SK-N-SH (cell line): Measurements from ENCODE around the gene CMC2. TPM values are rescaled to one million over a fixed set of nuclear protein-coding genes. Genes with fewer than 3 reads are reported as not detected.

ENCODE experiments used
- CTCF ChIA-PET: fragments of 300-600, 350-600 bp; formaldehyde crosslinking; extraction: SDS; loops from one replicate; lab custom pipeline; 2021; lab: Yijun Ruan, JAX
- POLR2A ChIA-PET: fragments of 350-600 bp; sonication (Branson Sonifier 250); formaldehyde crosslinking; extraction: SDS; loops from one replicate; lab custom pipeline; 2020; ENCODE audit warnings: antibody characterized with exemption, inconsistent platforms; lab: Yijun Ruan, JAX
- DNase-seq: peaks from one replicate; pipeline ENCODE4 v3.0.0; 2012
- H2AFZ ChIP-seq: fragments of 200-600 bp; sonication (generic); 2 replicates; pipeline ENCODE4 v1.8.1; 2016; ENCODE audit warnings: antibody characterized with exemption, mild to moderate bottlenecking, low read depth
- H3F3A ChIP-seq: fragments of 200-600 bp; sonication (generic); replicated peaks from 2 replicates; pipeline ENCODE3; 2016; ENCODE audit warnings: antibody characterized with exemption, mild to moderate bottlenecking; ENCODE audit not compliant: insufficient read depth
- H3K27ac ChIP-seq, 2 experiments: fragments of 200-500 bp in 1 of 2; fragments of 200-600 bp in 1 of 2; sonication (Bioruptor generic) in 1 of 2; sonication (generic), shearing (Covaris generic) in 1 of 2; 2 replicates each; pipeline versions ENCODE4 v1.5.1 to v1.6.1; 2014 to 2016; ENCODE audit warnings: low read depth in 2 of 2, inconsistent platforms in 1 of 2, low read length in 1 of 2, mild to moderate bottlenecking in 1 of 2, mixed read lengths in 1 of 2
- H3K27me3 ChIP-seq: fragments of 200-600 bp; sonication (generic), shearing (Covaris generic); 2 replicates; pipeline ENCODE4 v1.6.1; 2016; ENCODE audit warnings: mixed run types; ENCODE audit not compliant: insufficient read depth
- H3K36me3 ChIP-seq, 2 experiments: fragments of 200-500 bp in 1 of 2; fragments of 200-600 bp in 1 of 2; sonication (Bioruptor generic) in 1 of 2; sonication (generic) in 1 of 2; replicated peaks in 1 of 2; 2 replicates each; pipeline versions ENCODE3 to v1.5.1; 2014 to 2016; ENCODE audit warnings: low read length in 1 of 2, mild to moderate bottlenecking in 1 of 2; ENCODE audit not compliant: insufficient read depth in 2 of 2, control insufficient read depth in 1 of 2
- H3K4me1 ChIP-seq, 2 experiments: fragments of 200-500 bp in 1 of 2; fragments of 200-600 bp in 1 of 2; sonication (Bioruptor generic) in 1 of 2; sonication (generic), shearing (Covaris generic) in 1 of 2; 2 replicates each; pipeline versions ENCODE4 v1.5.1 to v1.6.1; 2014 to 2016; ENCODE audit warnings: low read depth in 1 of 2, low read length in 1 of 2, mixed run types in 1 of 2; ENCODE audit not compliant: insufficient read depth in 2 of 2, control insufficient read depth in 1 of 2
- H3K4me2 ChIP-seq: fragments of 200-600 bp; sonication (generic), shearing (Covaris generic); 2 replicates; pipeline ENCODE4 v1.6.1; 2017; ENCODE audit warnings: mixed run types
- H3K4me3 ChIP-seq, 2 experiments: fragments of 200-500 bp in 1 of 2; fragments of 200-600 bp in 1 of 2; sonication (Bioruptor generic) in 1 of 2; sonication (generic), shearing (Covaris generic) in 1 of 2; 2 replicates each; pipeline versions ENCODE4 v1.5.1 to v1.8.1; 2014 to 2016; ENCODE audit warnings: low read depth in 2 of 2, inconsistent platforms in 1 of 2, low read length in 1 of 2, mild to moderate bottlenecking in 1 of 2, mixed read lengths in 1 of 2, moderate library complexity in 1 of 2
- H3K79me2 ChIP-seq: fragments of 200-600 bp; sonication (generic); 2 replicates; pipeline ENCODE4 v1.8.1; 2017; ENCODE audit warnings: mild to moderate bottlenecking; ENCODE audit not compliant: insufficient read depth
- H3K9ac ChIP-seq: fragments of 200-600 bp; sonication (generic); 2 replicates; pipeline ENCODE4 v1.6.1; 2017; ENCODE audit warnings: mixed run types
- H3K9me2 ChIP-seq: fragments of 200-600 bp; sonication (generic); 2 replicates; pipeline ENCODE4 v1.6.1; 2017; ENCODE audit warnings: mixed run types
- H3K9me3 ChIP-seq: fragments of 200-600 bp; sonication (generic); 2 replicates; pipeline ENCODE4 v1.6.1; 2017; ENCODE audit warnings: mixed run types, mild to moderate bottlenecking, moderate library complexity
- H4K20me1 ChIP-seq: fragments of 200-600 bp; sonication (generic); 2 replicates; pipeline ENCODE4 v1.6.1; 2017; ENCODE audit warnings: mild to moderate bottlenecking, mixed run types; ENCODE audit not compliant: insufficient read depth
- EP300 ChIP-seq, 2 experiments: IDR thresholded peaks; 2 replicates each; pipeline versions ENCODE4 v1.4.0 to v1.6.1; 2012; ENCODE audit warnings: borderline replicate concordance in 1 of 2, low read depth in 1 of 2, low read length in 1 of 2
- FOSL2 ChIP-seq: IDR thresholded peaks from 2 replicates; pipeline ENCODE4 v1.4.0; 2012; ENCODE audit warnings: low read depth, mild to moderate bottlenecking, moderate library complexity, borderline replicate concordance
- GABPA ChIP-seq: IDR thresholded peaks from 2 replicates; pipeline ENCODE4 v1.4.0; 2012; ENCODE audit warnings: low read depth, mild to moderate bottlenecking
- GATA2 ChIP-seq: sonication (generic); formaldehyde crosslinking; IDR thresholded peaks from 2 replicates; pipeline ENCODE4 v1.5.0; 2020; ENCODE audit warnings: mild to moderate bottlenecking, missing genetic modification reagents
- JUND ChIP-seq: IDR thresholded peaks from 2 replicates; pipeline ENCODE4 v1.4.0; 2012
- NFIC ChIP-seq: IDR thresholded peaks from 2 replicates; pipeline ENCODE4 v1.4.0; 2012; ENCODE audit warnings: borderline replicate concordance
- NRF1 ChIP-seq: IDR thresholded peaks from 2 replicates; pipeline ENCODE4 v1.6.1; 2012; ENCODE audit warnings: low read depth, mild to moderate bottlenecking, low read length
- RAD21 ChIP-seq: IDR thresholded peaks from 2 replicates; pipeline ENCODE4 v1.6.1; 2012; ENCODE audit warnings: mild to moderate bottlenecking, low read length
- RFX5 ChIP-seq: IDR thresholded peaks from 2 replicates; pipeline ENCODE4 v1.6.1; 2012; ENCODE audit warnings: mild to moderate bottlenecking, improper control_type of control experiment, low read length
- SIN3A ChIP-seq: IDR thresholded peaks from 2 replicates; pipeline ENCODE4 v1.6.1; 2012; ENCODE audit warnings: low read depth, mild to moderate bottlenecking, low read length, moderate library complexity, borderline replicate concordance
- TCF12 ChIP-seq: IDR thresholded peaks from 2 replicates; pipeline ENCODE4 v1.4.0; 2012
- TEAD4 ChIP-seq: IDR thresholded peaks from 2 replicates; pipeline ENCODE4 v1.4.0; 2012; ENCODE audit warnings: mild to moderate bottlenecking, borderline replicate concordance; ENCODE audit not compliant: insufficient read depth
- polyA plus RNA-seq, 3 experiments: library from polyadenylated mRNA; depleted of rRNA; stranded (reverse); fragments of >200 nt; gene quantifications; 2 replicates each; pipeline ENCODE4 v1.2.3, GENCODE V29; 2012
- TF ChIP-seq, protein P1 (sequence below): IDR thresholded peaks from 2 replicates; pipeline ENCODE4 v1.4.0; 2012; ENCODE audit warnings: low read depth
- TF ChIP-seq, protein P2 (sequence below): IDR thresholded peaks from 2 replicates; pipeline ENCODE4 v1.6.1; 2012; ENCODE audit warnings: mild to moderate bottlenecking, low read depth, low read length, moderate library complexity
- TF ChIP-seq, protein P3 (sequence below): IDR thresholded peaks from 2 replicates; pipeline ENCODE4 v1.4.0; 2012; ENCODE audit warnings: low read depth, borderline replicate concordance
- TF ChIP-seq, protein P4 (sequence below): IDR thresholded peaks from 2 replicates; pipeline ENCODE4; 2012
- TF ChIP-seq, protein P5 (sequence below): IDR thresholded peaks from 2 replicates; pipeline ENCODE4 v1.4.0; 2012; ENCODE audit warnings: low read depth, borderline replicate concordance

The CMC2 gene
- polyA plus RNA-seq, 1 of the 3 experiments (the other 2 are of a cell fraction) = 135 TPM

DNA sequence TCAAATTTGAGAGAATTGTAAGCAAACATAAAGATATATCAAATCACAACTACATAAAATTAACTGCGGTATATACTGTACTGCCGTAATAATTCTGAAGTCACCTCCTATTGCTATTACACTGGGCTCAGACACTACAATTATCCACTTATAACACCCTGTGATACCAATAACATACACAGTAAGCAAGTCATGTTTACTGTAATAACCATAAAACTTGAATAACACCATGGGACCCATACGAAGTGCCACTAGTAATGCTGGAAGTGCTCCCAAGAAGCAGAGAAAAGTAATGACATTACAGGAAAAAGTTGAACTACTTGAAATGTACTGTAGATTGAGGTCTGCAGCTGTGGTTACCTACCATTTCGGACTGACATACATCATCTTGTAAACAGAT lies 24.0 kb downstream of the CMC2 start (continued):
- TF ChIP-seq NRF1 (no peak), TEAD4 (no peak), SIN3A (no peak)
- TF ChIP-seq, protein P1, sequence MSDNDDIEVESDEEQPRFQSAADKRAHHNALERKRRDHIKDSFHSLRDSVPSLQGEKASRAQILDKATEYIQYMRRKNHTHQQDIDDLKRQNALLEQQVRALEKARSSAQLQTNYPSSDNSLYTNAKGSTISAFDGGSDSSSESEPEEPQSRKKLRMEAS = no peak
- TF ChIP-seq, all 33 proteins: peak for 0

DNA sequence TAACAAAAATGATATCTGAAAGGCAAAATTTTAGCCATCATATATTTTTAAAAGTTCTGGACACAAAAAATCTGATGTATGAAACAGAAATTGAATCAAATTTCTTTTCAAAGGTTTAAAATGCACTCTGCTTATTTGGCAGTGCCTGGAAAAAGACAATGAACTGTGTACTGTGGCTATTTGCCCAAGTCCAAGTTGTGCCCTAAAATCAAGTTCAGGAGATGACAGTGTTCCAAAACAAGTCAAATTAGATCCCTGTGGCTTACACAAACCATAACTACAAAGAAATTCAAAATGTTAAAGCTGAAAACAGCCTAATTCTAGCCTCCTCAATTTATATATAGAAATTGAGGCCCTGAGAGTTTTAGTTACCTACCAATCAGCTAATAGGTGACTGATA lies 25.6 kb downstream of the CMC2 start:
- TF ChIP-seq EP300 (IDR thresholded peaks at IDR 0.05; ENCODE audit: borderline replicate concordance in 1 of 2, low read depth in 1 of 2, low read length in 1 of 2) (no peak), GABPA (no peak), NFIC (no peak), FOSL2 (no peak), GATA2 (CRISPR knock-in tag) (no peak), TCF12 (no peak), RFX5 (no peak), NRF1 (no peak), RAD21 (no peak), JUND (no peak)
- TF ChIP-seq, protein P2, sequence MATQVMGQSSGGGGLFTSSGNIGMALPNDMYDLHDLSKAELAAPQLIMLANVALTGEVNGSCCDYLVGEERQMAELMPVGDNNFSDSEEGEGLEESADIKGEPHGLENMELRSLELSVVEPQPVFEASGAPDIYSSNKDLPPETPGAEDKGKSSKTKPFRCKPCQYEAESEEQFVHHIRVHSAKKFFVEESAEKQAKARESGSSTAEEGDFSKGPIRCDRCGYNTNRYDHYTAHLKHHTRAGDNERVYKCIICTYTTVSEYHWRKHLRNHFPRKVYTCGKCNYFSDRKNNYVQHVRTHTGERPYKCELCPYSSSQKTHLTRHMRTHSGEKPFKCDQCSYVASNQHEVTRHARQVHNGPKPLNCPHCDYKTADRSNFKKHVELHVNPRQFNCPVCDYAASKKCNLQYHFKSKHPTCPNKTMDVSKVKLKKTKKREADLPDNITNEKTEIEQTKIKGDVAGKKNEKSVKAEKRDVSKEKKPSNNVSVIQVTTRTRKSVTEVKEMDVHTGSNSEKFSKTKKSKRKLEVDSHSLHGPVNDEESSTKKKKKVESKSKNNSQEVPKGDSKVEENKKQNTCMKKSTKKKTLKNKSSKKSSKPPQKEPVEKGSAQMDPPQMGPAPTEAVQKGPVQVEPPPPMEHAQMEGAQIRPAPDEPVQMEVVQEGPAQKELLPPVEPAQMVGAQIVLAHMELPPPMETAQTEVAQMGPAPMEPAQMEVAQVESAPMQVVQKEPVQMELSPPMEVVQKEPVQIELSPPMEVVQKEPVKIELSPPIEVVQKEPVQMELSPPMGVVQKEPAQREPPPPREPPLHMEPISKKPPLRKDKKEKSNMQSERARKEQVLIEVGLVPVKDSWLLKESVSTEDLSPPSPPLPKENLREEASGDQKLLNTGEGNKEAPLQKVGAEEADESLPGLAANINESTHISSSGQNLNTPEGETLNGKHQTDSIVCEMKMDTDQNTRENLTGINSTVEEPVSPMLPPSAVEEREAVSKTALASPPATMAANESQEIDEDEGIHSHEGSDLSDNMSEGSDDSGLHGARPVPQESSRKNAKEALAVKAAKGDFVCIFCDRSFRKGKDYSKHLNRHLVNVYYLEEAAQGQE = no peak
- TF ChIP-seq, protein P3, sequence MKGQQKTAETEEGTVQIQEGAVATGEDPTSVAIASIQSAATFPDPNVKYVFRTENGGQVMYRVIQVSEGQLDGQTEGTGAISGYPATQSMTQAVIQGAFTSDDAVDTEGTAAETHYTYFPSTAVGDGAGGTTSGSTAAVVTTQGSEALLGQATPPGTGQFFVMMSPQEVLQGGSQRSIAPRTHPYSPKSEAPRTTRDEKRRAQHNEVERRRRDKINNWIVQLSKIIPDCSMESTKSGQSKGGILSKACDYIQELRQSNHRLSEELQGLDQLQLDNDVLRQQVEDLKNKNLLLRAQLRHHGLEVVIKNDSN = no peak
- TF ChIP-seq, protein P4, sequence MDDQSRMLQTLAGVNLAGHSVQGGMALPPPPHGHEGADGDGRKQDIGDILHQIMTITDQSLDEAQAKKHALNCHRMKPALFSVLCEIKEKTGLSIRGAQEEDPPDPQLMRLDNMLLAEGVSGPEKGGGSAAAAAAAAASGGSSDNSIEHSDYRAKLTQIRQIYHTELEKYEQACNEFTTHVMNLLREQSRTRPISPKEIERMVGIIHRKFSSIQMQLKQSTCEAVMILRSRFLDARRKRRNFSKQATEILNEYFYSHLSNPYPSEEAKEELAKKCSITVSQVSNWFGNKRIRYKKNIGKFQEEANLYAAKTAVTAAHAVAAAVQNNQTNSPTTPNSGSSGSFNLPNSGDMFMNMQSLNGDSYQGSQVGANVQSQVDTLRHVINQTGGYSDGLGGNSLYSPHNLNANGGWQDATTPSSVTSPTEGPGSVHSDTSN = no peak
- TF ChIP-seq, protein P5, sequence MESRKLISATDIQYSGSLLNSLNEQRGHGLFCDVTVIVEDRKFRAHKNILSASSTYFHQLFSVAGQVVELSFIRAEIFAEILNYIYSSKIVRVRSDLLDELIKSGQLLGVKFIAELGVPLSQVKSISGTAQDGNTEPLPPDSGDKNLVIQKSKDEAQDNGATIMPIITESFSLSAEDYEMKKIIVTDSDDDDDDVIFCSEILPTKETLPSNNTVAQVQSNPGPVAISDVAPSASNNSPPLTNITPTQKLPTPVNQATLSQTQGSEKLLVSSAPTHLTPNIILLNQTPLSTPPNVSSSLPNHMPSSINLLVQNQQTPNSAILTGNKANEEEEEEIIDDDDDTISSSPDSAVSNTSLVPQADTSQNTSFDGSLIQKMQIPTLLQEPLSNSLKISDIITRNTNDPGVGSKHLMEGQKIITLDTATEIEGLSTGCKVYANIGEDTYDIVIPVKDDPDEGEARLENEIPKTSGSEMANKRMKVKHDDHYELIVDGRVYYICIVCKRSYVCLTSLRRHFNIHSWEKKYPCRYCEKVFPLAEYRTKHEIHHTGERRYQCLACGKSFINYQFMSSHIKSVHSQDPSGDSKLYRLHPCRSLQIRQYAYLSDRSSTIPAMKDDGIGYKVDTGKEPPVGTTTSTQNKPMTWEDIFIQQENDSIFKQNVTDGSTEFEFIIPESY = no peak
- TF ChIP-seq, protein P1 = no peak
- no peaks in the 10 kb centered on the region for H3K9me2 ChIP-seq
- peaks cover 43% of the 10 kb centered on the region for H3K79me2 ChIP-seq
- H3K27ac ChIP-seq = no peak overlapping the region
- H3K9me3 ChIP-seq = no peaks in the 10 kb centered on the region
- H3K4me2 ChIP-seq = no peak overlapping the region
- H3K36me3 ChIP-seq = peaks cover 3 to 13% of the 10 kb centered on the region in 2 experiments
- no peak overlapping the region for H3K9ac ChIP-seq
- no peaks in the 10 kb centered on the region for H3K4me1 ChIP-seq
- H3K4me3 ChIP-seq = no peak overlapping the region
- H3F3A ChIP-seq = no peaks in the 10 kb centered on the region
- ChIA-PET POLR2A (no interaction called here), CTCF (interaction anchor here (0.8 to 2.1 kb wide), 2 partner anchors 24 to 55 kb away, joined by 3 to 10 read pairs; partner anchors contain the start of gene ATMIN)
- H2AFZ ChIP-seq = no peak overlapping the region
- no peaks in the 10 kb centered on the region for H4K20me1 ChIP-seq
- no peaks in the 10 kb centered on the region for H3K27me3 ChIP-seq
- DNase-seq = no peak
